NCI-H510A (cell line): Measurements from ENCODE around the gene SMIM27.
"Not testable (repeated sequence)": the region's sequence is repeated elsewhere in the genome, so short reads cannot be mapped to it uniquely, and the experiment has no call there.

Source experiments
- DNase-seq: peaks from one replicate; lab custom pipeline; 2025; lab: John Stamatoyannopoulos, UW

The SMIM27 gene, protein sequence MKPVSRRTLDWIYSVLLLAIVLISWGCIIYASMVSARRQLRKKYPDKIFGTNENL

DNA sequence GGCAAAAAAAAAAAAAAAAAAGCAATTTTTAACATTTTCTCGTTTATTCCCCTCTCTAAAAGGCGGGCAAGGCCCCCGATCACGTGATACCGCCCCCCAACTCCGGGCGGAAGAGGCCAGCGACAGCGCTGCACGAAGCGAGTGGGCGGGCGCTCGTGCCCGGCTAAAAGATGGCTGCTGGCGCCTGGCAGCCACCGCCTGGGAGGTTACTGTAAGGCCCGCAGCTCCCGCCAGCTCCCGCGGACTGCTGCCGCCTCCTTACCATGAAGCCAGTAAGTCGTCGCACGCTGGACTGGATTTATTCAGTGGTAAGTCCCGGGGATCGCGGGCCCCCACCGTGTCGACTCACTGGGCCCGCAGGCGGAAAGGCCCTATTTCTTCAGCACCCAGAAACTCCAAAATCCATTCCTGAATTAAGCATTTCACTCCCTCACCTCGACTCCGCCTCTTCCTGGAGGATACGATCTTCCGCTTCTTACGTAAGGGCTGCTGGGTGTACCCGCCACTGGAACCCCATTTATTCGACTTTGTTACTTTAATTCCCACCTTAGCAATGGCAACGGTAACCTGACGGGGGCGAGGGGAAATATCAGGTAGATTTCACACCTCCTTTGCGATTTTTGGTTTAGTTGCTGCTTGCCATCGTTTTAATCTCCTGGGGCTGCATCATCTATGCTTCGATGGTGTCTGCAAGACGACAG is at the start of gene SMIM27, which contains the start of gene TOPORS:
SMIM27 (plus strand) TSS at position 156 of the 701 bp plus-strand sequence; CDS start at position 264, 108 bp downstream.
TOPORS (minus strand) TSS at position 415 of the 701 bp plus-strand sequence; CDS start at position 265, 150 bp downstream.
- peak; percentile 83 for DNase-seq

DNA sequence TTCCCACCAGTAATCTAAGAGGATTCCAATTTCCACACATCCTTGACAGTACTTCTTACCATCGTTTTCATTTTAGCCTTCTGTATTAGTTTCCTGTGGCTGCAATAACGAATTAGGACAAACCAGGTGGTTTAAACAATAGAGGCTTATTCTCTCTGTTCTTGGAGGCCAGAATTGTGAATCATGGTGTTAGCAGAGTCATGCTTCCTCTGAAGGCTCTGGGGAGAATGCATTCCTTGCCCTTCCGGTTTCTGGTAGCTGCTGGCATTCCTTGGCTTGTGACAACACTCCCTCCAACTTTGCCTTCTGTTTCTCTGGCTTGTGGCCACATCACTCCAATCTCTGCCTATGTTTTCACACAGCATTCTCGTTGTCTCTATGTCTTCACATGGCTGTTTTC is 49.7 kb upstream of the SMIM27 start:
- DNase-seq, result no peak

DNA sequence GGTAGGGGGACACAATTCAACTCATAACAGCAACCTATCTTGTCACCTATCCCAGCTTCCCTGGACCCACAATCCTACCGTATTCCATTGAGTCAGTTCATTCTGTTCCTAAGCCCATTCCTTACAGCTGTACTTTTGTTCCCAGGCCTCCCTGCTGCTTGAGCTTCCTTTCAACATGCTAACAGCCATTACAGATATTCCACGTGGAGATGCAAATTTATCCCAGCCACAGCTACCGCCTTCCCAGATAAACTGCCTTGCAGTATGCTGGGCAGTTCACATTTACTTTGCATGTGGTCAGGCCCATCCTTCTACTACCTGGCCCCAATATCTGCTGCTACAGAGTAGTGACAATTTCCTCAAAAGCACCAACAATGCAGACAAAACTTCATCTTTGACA is 49.1 kb upstream of the SMIM27 start:
- no peak for DNase-seq

DNA sequence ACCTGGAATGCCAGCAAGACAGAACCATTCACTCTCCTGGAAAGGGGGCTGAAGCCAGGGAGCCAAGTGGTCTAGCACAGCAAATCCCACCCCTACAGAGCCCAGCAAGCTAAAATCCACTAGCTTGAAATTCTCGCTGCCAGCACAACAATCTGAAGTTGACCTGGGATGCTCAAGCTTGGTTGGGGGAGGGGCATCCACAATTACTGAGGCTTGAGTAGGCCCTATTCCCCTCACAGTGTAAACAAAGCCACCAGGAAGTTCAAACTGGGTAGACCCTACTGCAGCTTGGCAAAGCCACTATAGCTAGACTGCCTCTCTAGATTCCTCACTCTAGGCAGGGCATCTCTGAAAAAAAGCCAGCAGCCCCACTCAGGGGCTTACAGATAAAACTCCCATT is 43.4 kb upstream of the SMIM27 start:
- DNase-seq, result peak; percentile 13

DNA sequence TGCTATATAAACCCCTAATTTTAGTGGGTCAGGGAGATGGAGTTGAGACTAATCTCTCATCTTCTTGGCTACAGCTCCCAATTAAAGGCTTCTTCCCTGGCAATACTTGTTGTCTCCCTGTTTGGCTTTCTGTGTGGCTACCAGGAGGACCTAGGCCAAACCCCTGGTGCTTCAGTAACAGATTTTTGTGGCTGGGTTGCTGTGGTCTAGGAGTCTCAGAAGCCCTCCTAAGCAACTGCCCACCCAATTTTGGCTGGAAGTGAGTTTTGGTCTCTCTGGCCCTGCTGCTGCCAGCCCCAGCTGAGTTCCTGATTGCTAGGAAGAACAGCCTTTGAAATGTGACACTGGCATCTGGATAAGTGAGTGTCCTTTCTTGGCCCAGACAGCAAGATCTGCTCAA is 35.9 kb upstream of the SMIM27 start:
- no peak for DNase-seq

DNA sequence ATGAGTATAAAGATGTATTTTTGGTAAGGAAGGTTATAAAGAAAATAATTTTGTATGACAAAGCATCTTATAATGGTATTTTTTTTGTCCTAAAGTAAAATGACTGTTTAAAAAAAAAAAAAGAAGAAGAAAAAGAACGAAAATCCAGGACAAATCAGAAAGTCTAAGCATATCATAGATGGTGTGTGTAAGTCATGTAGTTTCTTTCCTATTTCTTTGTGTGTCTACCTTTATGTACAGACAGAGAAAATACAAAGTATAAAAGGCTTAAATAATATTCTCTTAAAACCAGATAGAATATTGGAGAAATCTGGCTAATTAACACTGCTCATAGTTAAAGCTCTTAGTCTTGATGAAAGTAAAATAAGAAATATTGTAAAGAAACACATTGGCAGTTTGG is 33.9 kb upstream of the SMIM27 start:
- DNase-seq, result no peak

DNA sequence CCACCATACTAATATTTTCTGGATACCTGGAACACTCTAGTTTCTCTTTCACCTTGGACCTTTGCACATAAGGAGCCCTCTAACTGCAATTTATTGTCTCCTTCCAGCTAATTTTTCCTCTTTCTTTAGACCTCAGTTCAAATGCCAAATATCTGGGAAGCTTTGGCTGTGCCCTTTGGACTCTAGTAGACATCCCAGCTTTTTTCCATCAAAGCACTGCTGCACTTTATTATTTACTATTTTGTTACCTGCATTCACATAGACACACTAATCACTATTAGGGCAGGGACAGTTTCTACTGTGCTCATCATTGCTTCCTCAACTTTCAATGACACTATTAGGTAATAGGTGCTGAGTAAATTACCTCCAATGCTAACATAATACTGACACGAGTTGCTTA is 28.2 kb upstream of the SMIM27 start:
- no peak for DNase-seq

DNA sequence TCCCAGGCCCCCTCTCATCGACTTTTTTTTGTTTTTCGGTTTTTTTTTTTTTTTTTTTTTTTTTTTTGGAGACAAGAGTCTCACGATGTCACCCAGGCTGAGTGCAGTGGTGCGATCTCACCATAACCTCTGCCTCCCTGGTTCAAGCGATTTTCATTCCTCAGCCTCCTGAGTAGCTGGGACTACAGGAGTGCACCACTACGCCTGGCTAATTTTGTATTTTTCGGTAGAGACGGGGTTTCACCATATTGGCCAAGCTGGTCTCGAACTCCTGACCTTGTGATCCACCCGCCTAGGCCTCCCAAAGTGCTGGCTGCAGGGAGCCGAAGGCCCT is 27.6 kb upstream of the SMIM27 start:
- DNase-seq, result not testable (repeated sequence)

DNA sequence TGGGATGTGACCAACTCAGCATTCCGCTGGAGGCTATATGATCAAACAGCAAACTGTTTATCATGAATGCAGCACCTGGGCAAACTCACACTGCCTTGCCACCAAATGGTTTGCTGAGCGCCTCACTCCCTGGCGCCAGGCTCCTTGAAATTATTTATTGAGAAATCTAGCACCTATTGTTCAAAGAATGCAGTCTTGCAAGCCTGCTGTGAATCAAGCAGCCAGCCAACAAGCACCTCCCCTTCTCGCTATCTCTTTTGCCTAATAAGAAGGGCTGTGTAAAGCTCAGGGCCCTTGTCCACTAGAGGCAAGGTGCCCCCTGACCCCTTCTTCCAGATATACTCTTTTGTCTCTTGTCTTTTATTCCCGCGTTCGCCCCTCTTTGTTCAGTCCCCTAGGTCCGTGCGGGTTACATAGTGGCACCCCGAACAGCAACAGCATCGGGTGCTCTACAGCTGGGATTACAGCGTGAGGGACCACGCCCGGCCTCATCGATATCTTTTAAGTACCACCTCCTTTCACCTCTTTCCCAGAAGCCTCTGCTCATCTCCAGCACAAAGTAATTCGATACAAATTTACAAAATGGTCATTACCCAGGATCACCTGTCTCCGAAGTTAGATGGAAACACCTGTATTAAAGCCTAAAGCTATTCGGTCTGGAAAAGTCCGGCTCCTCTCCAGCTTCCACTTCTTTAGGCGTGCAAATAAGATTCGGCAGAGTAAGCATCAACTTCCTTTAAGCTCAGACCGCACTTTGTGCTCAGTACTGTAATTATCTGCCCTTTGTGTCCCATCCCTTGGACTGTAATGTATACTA is 27.0 kb upstream of the SMIM27 start:
- DNase-seq, result peak; percentile 23

DNA sequence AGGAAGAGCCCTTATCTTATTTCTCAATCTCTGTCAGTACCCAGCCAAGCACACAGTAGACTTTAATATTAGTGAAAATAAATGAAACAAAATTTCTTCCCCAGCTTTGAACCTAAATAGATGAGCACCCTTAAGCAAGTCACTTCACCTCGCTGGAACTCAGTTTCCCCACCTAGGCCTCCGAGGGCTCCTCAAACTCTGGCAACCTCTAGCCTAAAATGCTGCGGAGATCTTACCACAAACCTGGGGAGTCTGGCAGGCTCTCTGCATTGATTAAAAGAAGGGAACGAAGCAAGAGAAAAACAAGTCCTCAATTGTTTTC is 26.5 kb upstream of the SMIM27 start:
- no peak for DNase-seq

DNA sequence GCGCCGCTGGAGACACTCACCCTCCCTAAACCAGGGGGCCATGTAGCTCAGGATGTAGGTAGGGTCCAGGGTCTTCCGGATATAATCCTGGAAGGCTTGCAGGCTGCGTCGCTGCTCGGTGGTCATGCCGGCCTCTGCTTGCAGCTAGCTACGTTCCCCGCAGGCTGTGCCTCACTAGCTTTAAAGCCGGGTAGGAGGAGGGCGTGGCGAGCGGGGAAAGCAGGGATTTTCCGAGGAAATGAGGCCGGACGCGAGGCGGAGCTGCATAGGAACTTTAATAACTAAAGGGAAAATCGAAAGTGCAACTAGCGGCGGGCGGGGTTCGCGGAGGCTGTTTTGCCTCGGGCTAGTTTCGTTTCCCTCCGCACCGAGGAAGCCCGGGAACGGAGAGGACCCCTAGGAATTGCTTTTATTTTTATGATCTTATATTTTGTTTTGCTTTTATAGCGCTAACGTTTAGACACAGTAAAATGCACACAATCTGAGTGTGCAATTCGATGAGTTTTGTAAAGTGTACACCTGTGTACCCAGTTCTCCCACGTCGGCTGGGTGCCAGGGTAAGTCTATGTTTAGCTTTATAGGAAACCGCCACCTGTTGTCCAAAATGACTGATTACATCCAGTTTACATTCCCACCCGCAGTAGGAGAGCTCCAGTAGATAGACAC is 26.0 kb upstream of the SMIM27 start, which contains the start of gene RIGI:
RIGI (minus strand) TSS at position 156 of the 666 bp plus-strand sequence; CDS start at position 126, 30 bp downstream.
- peak; percentile 69 for DNase-seq

DNA sequence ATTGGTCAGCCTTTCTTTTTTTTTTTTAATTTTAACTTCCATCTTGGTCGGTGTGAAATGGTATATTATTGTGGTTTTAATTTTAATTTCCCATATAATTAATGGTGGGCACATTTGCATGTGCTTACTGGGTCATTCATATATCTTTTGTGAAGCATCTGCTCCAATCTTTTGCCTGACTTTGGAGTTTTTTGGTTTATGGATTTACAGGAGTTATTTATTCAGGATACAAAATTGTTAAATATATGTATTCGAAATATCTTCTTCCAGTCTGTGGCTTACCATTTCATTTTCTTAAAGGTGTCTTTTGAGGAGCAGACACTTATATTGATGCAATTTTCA is 25.4 kb upstream of the SMIM27 start:
- no peak for DNase-seq

DNA sequence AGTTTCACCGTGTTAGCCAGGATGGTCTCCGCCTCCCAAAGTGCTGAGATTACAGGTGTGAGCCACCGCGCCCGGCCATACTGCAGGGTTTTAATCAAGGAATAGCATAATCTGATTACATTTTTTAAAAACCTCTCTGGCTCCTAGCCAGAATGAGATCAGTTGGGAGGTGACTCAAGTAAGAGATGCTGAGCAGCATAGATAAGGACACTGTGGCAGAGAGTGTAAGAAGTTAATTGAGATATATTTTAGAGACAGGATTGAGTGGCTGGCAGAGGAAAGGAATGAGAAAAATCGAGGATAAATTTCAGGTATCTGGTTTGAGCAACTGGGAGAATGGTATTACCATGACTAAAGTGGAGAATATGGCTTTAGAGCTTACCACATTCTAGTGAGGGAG is 18.8 kb upstream of the SMIM27 start:
- DNase-seq, result no peak

DNA sequence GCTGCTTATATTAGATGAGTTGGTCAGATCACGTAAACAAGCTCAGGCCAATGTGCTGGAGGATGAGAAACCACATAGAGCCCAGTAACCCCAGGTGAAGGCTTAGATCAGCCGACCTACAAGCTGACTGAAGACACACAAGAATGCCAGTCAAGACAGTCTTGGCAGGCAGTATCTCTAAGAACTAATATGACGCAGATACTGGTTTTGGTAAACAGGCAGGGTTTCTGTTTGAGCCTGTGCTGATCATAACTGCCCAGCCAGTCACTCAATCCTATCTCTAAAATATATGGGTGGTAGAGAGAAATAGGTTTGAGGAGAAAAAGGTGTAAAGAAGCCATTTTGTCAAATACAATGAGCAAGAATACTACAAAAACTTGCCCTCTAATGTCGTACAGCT is 18.3 kb upstream of the SMIM27 start:
- no peak for DNase-seq

DNA sequence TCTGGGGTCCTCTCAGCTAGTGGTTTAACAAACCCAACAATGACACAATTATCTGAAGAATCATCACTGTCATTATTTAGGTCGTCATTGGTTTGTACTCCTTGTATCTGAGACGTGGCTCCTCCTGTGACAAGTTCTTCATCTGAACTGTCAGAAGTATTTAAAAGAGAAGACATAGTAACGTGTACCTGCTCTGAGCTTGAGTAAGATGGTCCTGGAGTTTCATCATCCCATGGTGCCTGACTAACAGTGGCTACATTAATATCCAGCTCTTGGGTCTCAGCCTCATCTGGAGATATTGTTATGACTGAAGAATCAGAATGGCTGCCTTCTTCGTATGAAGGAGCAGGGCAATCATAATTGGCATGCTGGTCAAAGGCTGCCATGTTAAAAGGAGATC is 9.1 kb upstream of the SMIM27 start:
- DNase-seq, result no peak

DNA sequence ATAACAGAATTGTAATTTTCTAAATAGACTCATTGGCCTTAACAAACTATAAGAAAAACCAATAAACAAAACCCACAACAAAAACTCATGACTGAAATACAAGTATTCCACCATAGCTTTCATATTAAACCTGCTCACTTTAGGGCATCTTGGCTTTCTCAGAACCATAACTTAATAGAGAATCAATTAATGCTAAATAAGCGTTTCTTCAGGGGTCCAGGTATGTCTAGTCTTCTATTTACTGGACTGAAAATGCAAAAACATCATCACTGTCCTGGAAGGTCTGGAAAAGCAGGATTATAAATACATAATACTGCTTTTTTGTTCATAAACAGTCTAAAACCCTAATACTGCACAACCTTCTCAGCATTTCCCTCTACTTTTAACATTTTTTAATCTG is 6.2 kb upstream of the SMIM27 start:
- DNase-seq, result no peak

DNA sequence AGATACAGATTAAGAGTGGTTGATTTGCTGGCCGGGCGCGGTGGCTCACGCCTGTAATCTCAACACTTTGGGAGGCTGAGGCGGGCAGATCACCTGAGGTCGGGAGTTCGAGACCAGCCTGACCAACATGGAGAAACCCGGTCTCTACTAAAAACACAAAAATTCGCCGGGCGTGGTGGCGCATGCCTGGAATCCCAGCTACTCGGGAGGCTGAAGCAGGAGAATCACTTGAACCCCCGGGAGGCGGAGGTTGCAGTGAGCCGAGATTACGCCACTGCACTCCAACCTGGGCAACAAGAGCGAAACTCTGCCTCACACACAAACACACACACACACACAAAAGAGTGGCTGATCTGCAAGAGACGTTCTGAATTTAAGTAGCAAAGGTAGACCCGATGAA is 3.9 kb upstream of the SMIM27 start:
- not testable (repeated sequence) for DNase-seq

DNA sequence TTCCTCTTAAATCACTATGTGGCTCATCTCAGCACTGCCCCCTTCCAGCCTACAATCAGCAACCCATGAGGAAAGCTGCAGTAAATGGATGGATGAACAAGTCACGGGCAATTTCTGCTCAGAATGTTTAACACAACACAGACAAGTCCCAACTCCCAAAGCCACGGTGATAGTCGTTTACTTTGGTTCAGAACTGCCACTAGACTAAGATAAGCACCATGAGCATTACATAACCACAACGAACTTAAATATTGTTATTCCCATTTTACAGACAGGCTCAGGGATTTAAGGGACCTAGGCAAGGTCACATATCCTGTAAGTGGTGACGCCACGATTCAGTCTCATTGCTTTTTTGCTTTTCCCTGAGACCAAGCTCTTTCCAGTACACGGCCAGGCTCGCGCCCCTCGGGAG is 2.0 kb upstream of the SMIM27 start:
- DNase-seq, result no peak

DNA sequence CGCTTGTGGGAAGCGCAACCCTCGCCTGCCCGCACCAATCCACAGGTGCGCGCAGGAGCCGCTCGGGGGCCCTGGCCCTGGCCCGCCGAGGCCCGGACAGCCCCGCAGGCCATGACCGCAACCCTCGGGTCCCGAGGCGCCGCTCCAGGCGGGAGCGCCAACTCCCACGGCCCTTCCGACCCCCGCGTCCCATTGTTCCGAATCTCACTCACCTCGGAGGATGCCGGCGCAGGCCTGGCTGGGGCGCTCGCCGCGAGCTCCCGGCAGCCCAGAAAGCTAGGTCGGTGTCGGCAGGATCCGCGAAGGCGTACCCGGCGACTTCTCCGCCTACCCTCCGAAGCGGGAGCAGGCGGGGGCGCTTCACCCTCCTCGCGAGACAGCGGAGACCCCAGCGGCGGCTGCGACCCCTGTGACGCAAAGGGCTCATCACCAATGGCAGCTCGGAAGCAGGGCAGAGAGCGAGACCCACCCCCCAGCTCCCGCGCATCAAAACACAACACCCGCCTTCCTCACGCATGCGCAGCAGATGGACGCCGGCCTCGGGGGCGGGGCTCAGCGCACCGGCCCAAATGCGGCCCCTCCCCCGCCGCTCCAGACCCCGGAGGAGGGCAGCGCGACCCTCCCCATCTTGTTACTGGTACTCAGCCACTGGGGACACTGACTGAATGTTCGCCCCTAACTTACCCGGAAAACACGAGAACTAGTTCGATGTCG is 1.4 kb upstream of the SMIM27 start:
- DNase-seq, result peak; percentile 60

DNA sequence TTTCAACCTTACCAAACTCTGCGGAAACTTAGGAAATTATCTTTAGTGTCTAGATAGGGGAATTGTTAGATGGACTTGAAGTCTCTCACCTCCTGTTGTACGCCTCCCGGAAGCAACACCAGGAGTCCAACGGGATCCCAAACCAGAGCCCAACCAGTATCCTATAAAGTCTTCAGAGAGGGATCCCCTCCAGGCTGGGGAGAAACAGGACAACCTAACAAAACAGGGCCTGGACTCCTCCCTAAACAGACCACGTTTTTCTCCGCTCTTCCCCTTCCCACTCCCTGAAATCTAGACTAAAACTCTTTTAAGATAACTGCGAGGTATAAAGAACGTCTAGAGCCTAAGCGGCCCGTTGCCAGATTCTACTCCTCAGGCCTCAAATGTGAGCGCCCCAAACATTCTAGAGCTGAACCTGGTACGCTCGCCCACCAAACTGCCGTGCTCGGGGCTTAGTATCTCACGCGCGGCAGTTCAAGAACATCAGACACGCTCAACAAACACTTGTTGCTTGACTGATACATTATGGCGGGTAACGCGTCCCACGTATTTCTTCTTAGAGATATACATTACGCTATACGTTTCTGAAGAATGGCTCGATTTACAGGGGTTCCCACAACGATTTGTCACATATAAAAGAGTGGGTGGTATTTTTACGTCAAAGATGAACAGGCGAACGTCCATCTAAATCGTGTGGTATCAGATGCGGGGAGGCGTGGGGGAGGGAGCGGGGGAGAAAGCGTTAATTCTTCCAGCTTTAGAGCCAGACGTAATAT is 663 bp upstream of the SMIM27 start:
- DNase-seq, result no peak

DNA sequence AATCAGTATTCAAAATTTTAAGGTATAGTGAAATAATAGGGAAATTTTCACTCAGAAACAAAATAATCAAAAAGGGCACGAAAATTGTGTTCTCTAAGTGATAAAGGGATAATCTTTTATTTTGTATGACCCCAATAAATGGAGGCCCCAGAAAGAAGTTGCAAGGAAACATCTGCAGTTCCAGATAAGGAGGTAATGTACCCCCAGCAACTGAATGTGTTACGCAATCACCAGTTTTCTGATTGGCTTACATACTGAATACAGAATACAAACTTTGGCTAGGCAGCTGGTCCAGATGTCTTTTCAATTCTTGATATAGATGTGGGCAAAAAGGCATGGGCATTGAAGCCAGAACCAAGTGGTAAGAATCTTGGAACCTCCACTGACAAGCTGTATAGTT is 2.0 kb downstream of the SMIM27 start:
- DNase-seq, result no peak

DNA sequence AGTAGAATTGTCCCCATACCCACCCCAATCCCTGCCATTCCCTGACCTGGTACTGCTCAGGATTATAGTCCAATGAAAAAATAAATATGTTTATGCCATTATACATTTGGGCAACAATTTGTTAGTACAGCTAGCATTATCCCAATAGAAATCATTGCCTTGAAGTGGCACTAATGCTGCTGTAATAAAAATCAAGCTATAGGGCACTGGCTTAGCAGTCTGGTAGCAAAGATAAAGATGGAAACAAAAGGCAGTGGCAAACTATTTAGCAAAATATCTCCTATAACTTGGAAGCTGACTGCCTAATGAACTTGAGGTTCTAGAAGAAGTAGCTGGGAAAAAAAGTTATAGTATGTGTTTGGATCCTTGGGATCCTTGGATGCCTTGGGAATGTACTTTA is 2.5 kb downstream of the SMIM27 start:
- DNase-seq, result no peak
